GM12878 (cell line): ENCODE measurements around the gene ATXN1. TPM values are rescaled to one million over a fixed set of nuclear protein-coding genes. Genes with fewer than 3 reads are reported as not detected.

Experiments
- ATAC-seq: fragments of 200-7000 bp; cut with Tn5 transposase; 3 replicates; pipeline ENCODE4 v1.9.1; 2020; ENCODE audit warnings: mild to moderate bottlenecking, moderate library complexity
- BruUV-seq: library from RNA; stranded (reverse); fragments of 400-500 nt; replicated peaks from 2 replicates; lab custom pipeline; 2021; lab: Mats Ljungman, UMichigan
- CTCF ChIA-PET: fragments of 300-600 bp; sonication (Branson Sonifier 250); formaldehyde crosslinking; extraction: SDS; loops from one replicate; lab custom pipeline; 2021; ENCODE audit warnings: inconsistent platforms; lab: Yijun Ruan, JAX
- POLR2A ChIA-PET: fragments of 350-600 bp; formaldehyde crosslinking; extraction: SDS; loops from one replicate; lab custom pipeline; 2021; ENCODE audit warnings: inconsistent platforms; lab: Charles Lee
- RAD21 ChIA-PET: fragments of 300-600 bp; sonication (Branson Sonifier 250); formaldehyde crosslinking; loops from one replicate; lab custom pipeline; 2023; ENCODE audit warnings: antibody characterized with exemption; ENCODE audit not compliant: unreplicated experiment; lab: Charles Lee
- SMC1A ChIA-PET: fragments of 300-600 bp; sonication (Branson Sonifier 250); formaldehyde crosslinking; loops from one replicate; lab custom pipeline; 2023; ENCODE audit not compliant: unreplicated experiment, uncharacterized antibody; lab: Charles Lee
- DNase-seq: peaks from one replicate; pipeline ENCODE4 v3.0.0-alpha.2; 2011; ENCODE audit warnings: low read depth, low spot score
- FAIRE-seq: peaks from 3 replicates; lab custom pipeline; 2011; peaks lifted over from hg19 to GRCh38; lab: Jason Lieb, UNC
- H2AFZ ChIP-seq: 2 replicates; pipeline ENCODE4 v1.6.0; 2011; ENCODE audit warnings: low read depth, low read length, control low read depth; ENCODE audit not compliant: control insufficient read depth
- H3K27ac ChIP-seq: 2 replicates; pipeline ENCODE4 v1.5.1; 2011; ENCODE audit warnings: control low read depth; ENCODE audit not compliant: control insufficient read depth, insufficient read depth
- H3K27me3 ChIP-seq, 2 experiments: replicated peaks in 1 of 2; 2 replicates each; pipeline versions ENCODE4 v1.6.0 to v1.6.1; 2011; ENCODE audit warnings: low read length in 1 of 2; ENCODE audit not compliant: control insufficient read depth in 2 of 2, insufficient read depth in 2 of 2
- H3K36me3 ChIP-seq, 2 experiments: 2 replicates each; pipeline ENCODE4 v1.5.1; 2011; ENCODE audit warnings: low read length in 1 of 2; ENCODE audit not compliant: control insufficient read depth in 2 of 2, insufficient read depth in 2 of 2
- H3K4me1 ChIP-seq: 2 replicates; pipeline ENCODE4 v1.6.1; 2011; ENCODE audit warnings: mild to moderate bottlenecking, low read length, moderate library complexity, mixed read lengths; ENCODE audit not compliant: control insufficient read depth, insufficient read depth
- H3K4me2 ChIP-seq: 2 replicates; pipeline ENCODE4 v1.6.0; 2011; ENCODE audit warnings: control low read depth; ENCODE audit not compliant: control insufficient read depth, insufficient read depth
- H3K4me3 ChIP-seq: fragments of 200-600 bp; sonication (generic); 2 replicates; pipeline ENCODE4 v1.5.1; 2016
- H3K79me2 ChIP-seq: 2 replicates; pipeline ENCODE4 v1.6.0; 2011; ENCODE audit warnings: low read length; ENCODE audit not compliant: control insufficient read depth, insufficient read depth
- H3K9ac ChIP-seq: 2 replicates; pipeline ENCODE4 v1.8.0; 2011; ENCODE audit warnings: low read length, control low read depth, mixed read lengths; ENCODE audit not compliant: control insufficient read depth, insufficient read depth
- H3K9me3 ChIP-seq: replicated peaks from 3 replicates; pipeline ENCODE4 v1.5.1; 2011; ENCODE audit warnings: mild to moderate bottlenecking, low read length; ENCODE audit not compliant: control insufficient read depth, insufficient read depth
- H4K20me1 ChIP-seq: 2 replicates; pipeline ENCODE4 v1.6.0; 2011; ENCODE audit not compliant: control insufficient read depth, insufficient read depth
- ATF2 ChIP-seq: IDR thresholded peaks from 2 replicates; pipeline ENCODE4 v1.6.1; 2012; ENCODE audit warnings: low read length, inconsistent platforms
- CBFB ChIP-seq: IDR thresholded peaks from 2 replicates; pipeline ENCODE4 v1.6.1; 2016; ENCODE audit warnings: antibody characterized with exemption, low read depth
- CEBPB ChIP-seq, 2 experiments: fragments of 150-350 bp in 1 of 2; IDR thresholded peaks; 2 replicates each; pipeline ENCODE4 v1.6.1; 2012 to 2014; ENCODE audit warnings: low read depth in 2 of 2, low read length in 2 of 2, borderline replicate concordance in 1 of 2, inconsistent platforms in 1 of 2
- FOXM1 ChIP-seq: IDR thresholded peaks from 2 replicates; pipeline ENCODE4 v1.6.1; 2012; ENCODE audit warnings: low read depth, mild to moderate bottlenecking, inconsistent platforms, low read length, moderate library complexity
- RELA ChIP-seq: fragments of 450-650 bp; IDR thresholded peaks from 2 replicates; pipeline ENCODE4 v1.8.0; 2014; ENCODE audit warnings: borderline replicate concordance; ENCODE audit not compliant: partially characterized antibody
- RELB ChIP-seq: fragments of 450-650 bp; IDR thresholded peaks from 2 replicates; pipeline ENCODE4 v1.6.1; 2017; ENCODE audit warnings: low read depth, mild to moderate bottlenecking, moderate library complexity
- REST ChIP-seq: IDR thresholded peaks from 2 replicates; pipeline ENCODE4 v1.6.1; 2012; ENCODE audit warnings: mild to moderate bottlenecking, low read depth, low read length
- SREBF2 ChIP-seq: IDR thresholded peaks from 2 replicates; pipeline ENCODE4 v1.6.1; 2012; ENCODE audit warnings: mild to moderate bottlenecking, low read length
- STAT1 ChIP-seq: fragments of 450-650 bp; conservative IDR thresholded peaks from 2 replicates; pipeline ENCODE4 v1.6.1; 2014; ENCODE audit warnings: antibody characterized with exemption, mild to moderate bottlenecking
- TBL1XR1 ChIP-seq: IDR thresholded peaks from 2 replicates; pipeline ENCODE4 v1.6.1; 2012; ENCODE audit warnings: low read depth, low read length, improper control_type of control experiment
- USF1 ChIP-seq: IDR thresholded peaks from 2 replicates; pipeline ENCODE4 v1.6.1; 2011; ENCODE audit warnings: borderline replicate concordance, low read depth, mild to moderate bottlenecking, moderate library complexity, mixed read lengths, low read length; ENCODE audit not compliant: insufficient read depth; ENCODE audit errors: extremely low read length
- YBX1 ChIP-seq: fragments of 450-650 bp; IDR thresholded peaks from 2 replicates; pipeline ENCODE4 v1.6.1; 2016; ENCODE audit warnings: antibody characterized with exemption
- ZBTB33 ChIP-seq: fragments of 450-650 bp; IDR thresholded peaks from 2 replicates; pipeline ENCODE4 v1.6.1; 2017; ENCODE audit warnings: mild to moderate bottlenecking
- ZNF384 ChIP-seq: IDR thresholded peaks from 2 replicates; pipeline ENCODE4 v1.6.1; 2012; ENCODE audit warnings: low read depth, mild to moderate bottlenecking, low read length, improper control_type of control experiment, borderline replicate concordance
- WGBS: methylation state at CpG from one replicate; pipeline ENCODE4 v1.1.6; 2016; ENCODE audit warnings: low lambda C conversion rate; ENCODE audit not compliant: insufficient replicate concordance, insufficient coverage; ENCODE audit errors: missing lambda C conversion rate; 5-methylcytosine and 5-hydroxymethylcytosine counted together
- in situ Hi-C: fragments of 300-500 bp; cut with MboI; formaldehyde crosslinking; loops from 9 replicates; pipeline ENCODE4 v1.14.3; 2018; ENCODE audit warnings: mixed read lengths
- intact Hi-C: fragments of 100-400 bp; cut with micrococcal nuclease; formaldehyde crosslinking; loops from one replicate; pipeline ENCODE4 v1.14.2; 2022; ENCODE audit not compliant: unreplicated experiment
- polyA plus RNA-seq, 11 experiments: library from polyadenylated mRNA; depleted of rRNA in 4 of 11; unstranded in 6 of 11; stranded (reverse) in 5 of 11; fragments of >200 nt; fragmentation: Nextera tagmentation in 4 of 11; fragmentation: Illumina TruSeq in 1 of 11; extraction: Ambion mirVana in 4 of 11; extraction: Trizol in 1 of 11; gene quantifications; 1 replicate in 1 of 11; 2 replicates in 10 of 11; pipeline versions ENCODE4 v1.2.1 to v1.2.3, GENCODE V29; 2011 to 2016; ENCODE audit warnings: inconsistent platforms in 2 of 11, missing spikeins in 2 of 11, low read depth in 1 of 11
- total RNA-seq, 4 experiments: library from RNA; depleted of rRNA in 3 of 4; stranded (reverse); fragments of >200 nt in 3 of 4; fragmentation: Illumina TruSeq in 1 of 4; extraction: Trizol in 1 of 4; gene quantifications; 2 replicates each; pipeline versions ENCODE4 v1.2.1 to v1.2.3, GENCODE V29; 2013 to 2021

Gene ATXN1
- total and polyA plus RNA-seq, 10 of the 15 experiments (the other 5 are each of a cell fraction or from before 2014, with no cell fraction given) = 12.2 to 51.2 (median 20.5) TPM

- no peak overlapping the region for H3K27ac ChIP-seq
- intact Hi-C loops = no loop called here
- FAIRE-seq (no peak), ATAC-seq (no peak), DNase-seq (no peak)
- no peaks in the 10 kb centered on the region for H4K20me1 ChIP-seq
- CTCF ChIA-PET = interaction anchor here (0.7 to 2.1 kb wide), 5 partner anchors 10 to 109 kb away, joined by 3 to 7 read pairs (median 3); no protein-coding TSS in a partner anchor
- no peaks in the 10 kb centered on the region for H3K4me1 ChIP-seq
- H3K36me3 ChIP-seq = peaks cover 2 to 3% of the 10 kb centered on the region in 2 experiments; a peak in 3 of 4 replicates
- no peaks in the 10 kb centered on the region for H3K27me3 ChIP-seq
- no peaks in the 10 kb centered on the region for H3K9me3 ChIP-seq
- POLR2A ChIA-PET = interaction anchor here (0.6 to 1.8 kb wide), 4 partner anchors 9 to 210 kb away, joined by 3 to 6 read pairs (median 4); no protein-coding TSS in a partner anchor
- H3K79me2 ChIP-seq = no peaks in the 10 kb centered on the region; the same call in 1 of the 2 replicates
- in situ Hi-C loops = no loop called here
- no peak overlapping the region for H2AFZ ChIP-seq
- H3K9ac ChIP-seq = no peak overlapping the region
- TF ChIP-seq FOXM1 (no peak), STAT1 (no peak), TBL1XR1 (no peak), YBX1 (no peak), ATF2 (no peak), ZNF384 (no peak), RELB (no peak), REST (no peak), USF1 (no peak), ZBTB33 (no peak), SREBF2 (no peak), RELA (no peak), CEBPB (IDR thresholded peaks at IDR 0.05; ENCODE audit: borderline replicate concordance in 1 of 2, low read depth in 2 of 2, low read length in 2 of 2) (no peak), CBFB (no peak)
- H3K4me2 ChIP-seq = no peak overlapping the region
- BruUV-seq = no TSS peak
- RAD21 ChIA-PET = interaction anchor here (1.1 to 1.6 kb wide), 6 partner anchors 9 to 368 kb away, joined by 3 to 6 read pairs (median 4); no protein-coding TSS in a partner anchor
- no peak overlapping the region for H3K4me3 ChIP-seq
- SMC1A ChIA-PET = interaction anchor here (0.5 to 5.4 kb wide), 11 partner anchors 9 to 369 kb away, joined by 3 to 24 read pairs (median 4); no protein-coding TSS in a partner anchor
- 77% methylated on average over 2 of the region's 2 CpGs for WGBS
These were observed 366.6 kb downstream of the ATXN1 start for GRCh38 chr6:16394632-16395031.
